Heart left ventricle (tissue), 16 donors: ENCODE results near the gene TRIM38. TPM values are rescaled to one million over a fixed set of nuclear protein-coding genes. Genes with fewer than 3 reads are reported as not detected.

Experiments
- ATAC-seq, 4 donors: fragments of 200-7000 bp; cut with Tn5 transposase; one replicate each; pipeline ENCODE4 v1.9.1; 2020 to 2022; ENCODE audit warnings: moderate library complexity in 4 of 4, mild to moderate bottlenecking in 3 of 4, moderate number of reproducible peaks in 1 of 4
- DNase-seq, 5 donors: peaks; one replicate each; pipeline ENCODE4 v3.0.0-alpha.2; 2020
- H3K27ac ChIP-seq, 12 donors: fragments of 200-600 bp; sonication (generic) in 4 of 12; one replicate each; pipeline versions ENCODE4 v1.5.0 to v1.8.0; 2016 to 2022; ENCODE audit warnings: mild to moderate bottlenecking in 2 of 12
- H3K27me3 ChIP-seq, 9 donors: fragments of 200-600 bp; sonication (generic) in 2 of 9; one replicate each; pipeline versions ENCODE4 v1.5.1 to v1.8.0; 2016 to 2022; ENCODE audit warnings: mild to moderate bottlenecking in 3 of 9
- H3K36me3 ChIP-seq, 9 donors: fragments of 200-600 bp; sonication (generic) in 2 of 9; one replicate each; pipeline versions ENCODE4 v1.5.0 to v1.8.0; 2018 to 2022; ENCODE audit warnings: mild to moderate bottlenecking in 2 of 9
- H3K4me1 ChIP-seq, 12 donors: fragments of 200-600 bp; sonication (generic) in 4 of 12; one replicate each; pipeline versions ENCODE4 v1.5.0 to v1.8.0; 2016 to 2022; ENCODE audit warnings: mild to moderate bottlenecking in 3 of 12
- H3K4me3 ChIP-seq, 12 donors: fragments of 200-600 bp; sonication (generic) in 4 of 12; one replicate each; pipeline versions ENCODE4 v1.5.0 to v1.8.0; 2017 to 2022; ENCODE audit warnings: mild to moderate bottlenecking in 9 of 12, moderate library complexity in 4 of 12
- H3K9me3 ChIP-seq, 12 donors: fragments of 200-600 bp; sonication (generic) in 4 of 12; one replicate each; pipeline versions ENCODE4 v1.5.0 to v1.8.0; 2016 to 2022; ENCODE audit warnings: mild to moderate bottlenecking in 1 of 12
- CTCF ChIP-seq, 12 donors: fragments of 200-600 bp; sonication (generic) in 4 of 12; IDR thresholded peaks; one replicate each; pipeline versions ENCODE4 v1.5.0 to v1.8.0; 2018 to 2022; ENCODE audit warnings: antibody characterized with exemption in 12 of 12, mild to moderate bottlenecking in 5 of 12
- POLR2A ChIP-seq, 2 donors: fragments of 450-650 bp; IDR thresholded peaks; one replicate each; pipeline ENCODE4 v1.6.1; 2017; ENCODE audit warnings: antibody characterized with exemption in 2 of 2, mild to moderate bottlenecking in 2 of 2, moderate library complexity in 2 of 2
- WGBS, 4 donors: extraction: QIAGEN DNeasy Blood & Tissue Kit in 2 of 4; methylation state at CpG; one replicate each; pipeline versions ENCODE4 v1.1.5 to v1.1.7; 2013 to 2018; 5-methylcytosine and 5-hydroxymethylcytosine counted together
- intact Hi-C, 10 donors: fragments of 100-400 bp; cut with DNase I; formaldehyde crosslinking; loops; one replicate each; pipeline versions ENCODE4 v1.11.1 to v1.14.2; 2022
- polyA plus RNA-seq, 2 donors: library from polyadenylated mRNA; stranded (reverse); fragments of 200-250 nt; gene quantifications; one replicate each; pipeline ENCODE4 v1.2.3, GENCODE V29; 2013
- total RNA-seq, 9 donors: library from RNA; depleted of rRNA in 2 of 9; stranded (reverse); fragments of >200 nt in 2 of 9; fragmentation: NEBNext Ultra II Directional in 3 of 9; extraction: Animal tissue kit (Norgen Biotek cat#: 25700) in 3 of 9; gene quantifications; one replicate each; pipeline versions ENCODE4 v1.1.0 to v1.2.4, GENCODE V29; 2016 to 2023
- donor health status: ischemic (EF 13 %, LVEDD 7.1; RV severe dilation, severe dysfunction).
- donor health status: healthy with polysubstance abuse.
- donor health status: DM: no; HTN: yes; CAD: no.
- donor health status: DM: no; HTN: no; CAD: no.
- donor health status: ischemic (EF 25% LVEDD 6.9; RV normal size, moderate dysfunction).
- donor health status: ischemic (EF 25% LVEDD 5.7; RV mildly dilated, moderate dysfunction).
- donor health status: healthy.
- donor health status: DM: yes; HTN: yes; CAD: no.
- donor health status: ischemic (EF 35%, LVEDD 5.7; RV mildly dilated, moderate dysfunction).
- donor health status: nonischemic (EF 11% LVEDD 7.7; RV severe dilation, severe dysfunction).
- donor health status: DM: yes; HTN: yes; CAD: no.
- donor health status: PGD.
- donor health status: ischemic (EF 29% LVEDD 5.4; RV normal size, mild dysfunction).
- donor health status: nonischemic (EF 23%, LVEDD 6.1; RV moderate dilation, normal function).

TRIM38 gene
- total and polyA plus RNA-seq, 11 donors, result 1.5 to 8.4 (median 2.3) TPM

- DNase-seq (no peak), ATAC-seq (peak in 3 of 4 donors; percentile 5 to 19 (median 16))
- peak overlapping the region; percentile 27 to 93 (median 62) for H3K4me3 ChIP-seq
- H3K27me3 ChIP-seq, result no peaks in the 10 kb centered on the region
- H3K4me1 ChIP-seq, result peaks cover 0 to 70% (median 47%) of the 10 kb centered on the region in 12 donors
- H3K36me3 ChIP-seq, result peaks cover 0 to 41% (median 34%) of the 10 kb centered on the region in 9 donors
- peaks cover 0 to 13% (median 0%) of the 10 kb centered on the region in 12 donors for H3K9me3 ChIP-seq
- TF ChIP-seq CTCF (IDR thresholded peaks at IDR 0.05) (no peak), POLR2A (IDR thresholded peaks at IDR 0.05) (no peak)
- H3K27ac ChIP-seq, result peak overlapping the region in 11 of 12 donors; percentile 80 to 99 (median 91)
- intact Hi-C loops, result loop anchor here in 1 of 10 donors (10.0 kb wide), 1 partner anchor 869 kb away; no protein-coding TSS in a partner anchor
- WGBS, 4 donors, result 13 to 19% (median 15%) methylated on average over 6 of the region's 6 CpGs
Measured at GRCh38 chr6:25963426-25964123, 973 bp downstream of the TRIM38 start.

DNA sequence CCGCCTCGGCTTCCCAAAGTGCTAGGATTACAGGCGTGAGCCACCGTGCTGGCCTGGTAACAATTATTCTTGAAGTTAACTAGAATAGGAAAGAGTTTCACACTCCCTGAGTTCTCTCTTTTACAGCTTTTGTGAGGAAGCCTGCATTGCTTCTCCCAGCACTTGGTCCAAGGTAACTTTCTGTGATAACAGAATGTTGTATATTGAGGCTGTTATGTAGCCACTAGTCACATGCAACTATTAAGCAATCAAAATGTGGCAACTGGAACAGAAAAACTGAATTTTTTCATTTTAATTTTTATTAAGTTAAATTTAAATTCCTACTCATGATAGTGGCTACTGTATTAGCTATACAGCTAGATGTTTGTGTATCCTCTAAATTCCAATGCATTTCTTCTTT, 2.5 kb downstream of the TRIM38 start:
- peaks cover 0 to 71% (median 49%) of the 10 kb centered on the region in 12 donors for H3K4me1 ChIP-seq
- TF ChIP-seq POLR2A (IDR thresholded peaks at IDR 0.05) (no peak), CTCF (IDR thresholded peaks at IDR 0.05) (no peak)

GRCh38 chr6:25966711-25967110, 4.1 kb downstream of the TRIM38 start:
- Histone ChIP-seq H3K4me1 (peaks cover 2 to 80% (median 57%) of the 10 kb centered on the region in 12 donors), H3K27me3 (no peaks in the 10 kb centered on the region), H3K36me3 (peaks cover 0 to 73% (median 65%) of the 10 kb centered on the region in 9 donors), H3K4me3 (peak overlapping the region in 1 of 12 donors; percentile 16), H3K27ac (peak overlapping the region in 1 of 12 donors; percentile 12), H3K9me3 (no peaks in the 10 kb centered on the region)
- no peak for TF ChIP-seq POLR2A (IDR thresholded peaks at IDR 0.05)
- no peak for TF ChIP-seq CTCF (IDR thresholded peaks at IDR 0.05)
- ATAC-seq (no peak), DNase-seq (no peak)
- intact Hi-C loops, result loop anchor here in 1 of 10 donors (10.0 kb wide), 1 partner anchor 872 kb away; no protein-coding TSS in a partner anchor
- WGBS, 4 donors, result 91 to 93% (median 93%) methylated on average over 9 of the region's 9 CpGs

More for the DNA sequence above, 2.5 kb downstream of the TRIM38 start:
- H3K9me3 ChIP-seq, result peaks cover 0 to 9% (median 0%) of the 10 kb centered on the region in 12 donors
- 88 to 98% (median 93%) methylated on average over 4 of the region's 4 CpGs for WGBS, 4 donors
- intact Hi-C loops, result loop anchor here in 1 of 10 donors (10.0 kb wide), 1 partner anchor 870 kb away; no protein-coding TSS in a partner anchor
- peaks cover 0 to 56% (median 49%) of the 10 kb centered on the region in 9 donors for H3K36me3 ChIP-seq
- no peaks in the 10 kb centered on the region for H3K27me3 ChIP-seq
- H3K27ac ChIP-seq, result no peak overlapping the region
- ATAC-seq (no peak), DNase-seq (no peak)
- H3K4me3 ChIP-seq, result peak overlapping the region in 2 of 12 donors; percentile 70 to 73

GRCh38 chr6:25968769-25969168, 6.2 kb downstream of the TRIM38 start:
- peak overlapping the region in 1 of 12 donors; percentile 3 for H3K27ac ChIP-seq
- H3K4me1 ChIP-seq, result peaks cover 3 to 78% (median 51%) of the 10 kb centered on the region in 12 donors
- no peaks in the 10 kb centered on the region for H3K9me3 ChIP-seq
- no peak for DNase-seq
- peaks cover 0 to 93% (median 85%) of the 10 kb centered on the region in 9 donors for H3K36me3 ChIP-seq
- TF ChIP-seq POLR2A (IDR thresholded peaks at IDR 0.05) (no peak), CTCF (IDR thresholded peaks at IDR 0.05) (no peak)
- no peak overlapping the region for H3K4me3 ChIP-seq
- ATAC-seq, result no peak
- intact Hi-C loops, result loop anchor here in 1 of 10 donors (10.0 kb wide), 1 partner anchor 874 kb away; no protein-coding TSS in a partner anchor
- no peaks in the 10 kb centered on the region for H3K27me3 ChIP-seq
